ENCODE measurements around the gene COA1. TPM values are rescaled to one million over a fixed set of nuclear protein-coding genes. Genes with fewer than 3 reads are reported as not detected.
A peak's percentile ranks its signal among the peaks of the same experiment; 100 is the strongest.
"Not testable (repeated sequence)": the region's sequence is repeated elsewhere in the genome, so short reads cannot be mapped to it uniquely, and the experiment has no call there.

The COA1 gene
- total RNA-seq, 2 experiments from 2014 or later: 82.1 to 84.1 TPM

DNA sequence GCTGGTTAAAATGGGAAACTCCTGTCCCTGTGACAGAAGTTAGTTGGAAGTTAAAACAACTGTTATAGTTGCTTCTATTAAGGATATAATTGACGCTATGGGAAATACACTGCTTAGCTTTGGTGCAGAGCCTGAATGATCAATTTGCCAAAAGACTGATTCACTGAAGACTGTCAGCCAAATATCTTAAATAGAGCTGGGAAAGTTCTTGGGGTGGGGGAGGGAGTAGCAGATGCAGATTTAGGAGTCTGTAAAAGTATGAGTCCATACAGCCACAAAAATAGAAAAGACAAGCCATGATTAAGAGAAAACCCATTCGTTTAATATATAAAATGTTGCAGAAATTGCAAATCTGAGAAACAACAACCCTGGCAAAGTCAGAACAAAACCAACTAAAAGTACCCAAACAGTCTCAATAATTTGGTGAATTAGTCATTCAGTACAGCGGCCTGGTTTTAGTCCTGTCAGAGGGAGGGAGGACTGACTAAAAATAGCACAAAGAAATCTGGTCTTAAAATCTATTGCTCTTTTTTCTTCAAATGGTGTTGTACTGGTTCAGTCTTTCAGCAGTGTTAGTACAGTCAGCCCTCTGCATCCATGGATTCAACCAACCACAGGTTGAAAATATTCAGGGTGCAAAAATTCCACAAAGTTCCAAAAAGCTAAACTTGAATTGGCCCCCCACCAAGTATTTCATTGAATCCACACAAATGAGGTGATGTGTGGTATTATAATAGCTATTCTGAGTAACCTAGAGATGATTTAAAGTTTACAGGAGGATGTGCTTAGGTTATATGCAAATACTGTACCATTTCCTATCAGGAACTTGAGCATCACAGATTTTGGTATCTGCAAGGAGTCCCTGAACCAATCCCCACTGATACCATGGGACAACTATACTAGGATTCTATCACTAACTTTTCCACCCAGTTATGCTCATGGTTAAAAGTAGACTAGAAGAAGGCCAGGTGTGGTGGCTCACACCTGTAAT lies 116.4 kb downstream of the COA1 start:
- H3K27me3 Mint-ChIP-seq: no peaks in the 10 kb centered on the region
- H3K9me3 Mint-ChIP-seq: peaks cover 5% of the 10 kb centered on the region
- H3K4me3 Mint-ChIP-seq: peak overlapping the region; percentile 51
- H3K36me3 Mint-ChIP-seq: peaks cover 68% of the 10 kb centered on the region
- peak overlapping the region; percentile 92 for H3K27ac Mint-ChIP-seq
- peaks cover 67% of the 10 kb centered on the region for H3K4me1 Mint-ChIP-seq
- DNase-seq: no peak

DNA sequence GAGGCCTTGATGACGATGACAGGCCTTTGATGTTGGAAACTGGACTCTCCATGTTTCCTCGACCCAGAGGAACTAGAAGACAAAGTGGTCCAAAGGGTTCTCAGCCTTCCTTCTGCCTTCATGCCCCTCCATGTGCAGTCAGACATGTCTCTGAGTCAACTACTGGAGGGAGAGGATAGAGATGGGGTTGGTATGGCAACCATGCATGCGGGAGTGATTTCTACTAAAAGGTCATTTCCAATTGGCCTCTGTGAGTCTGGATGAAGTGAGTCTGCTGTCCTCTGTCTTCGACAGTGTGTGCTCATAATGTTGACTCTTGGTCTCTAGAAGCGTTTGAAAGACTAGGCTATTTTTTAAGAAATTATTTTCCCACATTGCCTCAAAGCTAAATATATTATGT lies 117.2 kb downstream of the COA1 start:
- Mint-ChIP-seq H3K36me3 (peaks cover 68% of the 10 kb centered on the region), H3K4me3 (peak overlapping the region; percentile 53), H3K4me1 (peaks cover 70% of the 10 kb centered on the region), H3K9me3 (peaks cover 5% of the 10 kb centered on the region), H3K27ac (peak overlapping the region; percentile 92), H3K27me3 (no peaks in the 10 kb centered on the region)
- no peak for DNase-seq

DNA sequence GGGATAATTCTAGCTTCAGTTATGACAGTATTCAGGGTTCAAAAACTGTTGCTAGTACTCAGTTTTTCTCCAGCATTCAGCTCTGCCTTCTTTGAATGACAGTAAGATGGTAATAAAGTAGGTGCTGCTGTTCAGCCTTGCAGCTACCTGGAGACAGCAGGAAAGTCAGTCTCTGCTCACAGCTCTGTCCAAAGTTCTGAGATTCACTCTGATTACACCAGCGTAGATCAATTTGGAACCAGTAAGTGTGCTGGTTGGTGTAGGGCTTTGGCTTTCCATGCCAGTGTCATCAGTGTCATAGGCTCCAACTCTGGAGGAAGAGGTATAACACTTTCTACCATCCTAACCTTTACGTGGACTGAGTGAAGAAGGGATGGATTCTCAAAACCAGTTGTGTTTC lies 120.2 kb downstream of the COA1 start:
- Mint-ChIP-seq H3K4me3 (no peak overlapping the region), H3K27me3 (no peaks in the 10 kb centered on the region), H3K27ac (peak overlapping the region; percentile 79), H3K9me3 (peaks cover 9% of the 10 kb centered on the region), H3K4me1 (peaks cover 77% of the 10 kb centered on the region), H3K36me3 (peaks cover 67% of the 10 kb centered on the region)
- DNase-seq: no peak

DNA sequence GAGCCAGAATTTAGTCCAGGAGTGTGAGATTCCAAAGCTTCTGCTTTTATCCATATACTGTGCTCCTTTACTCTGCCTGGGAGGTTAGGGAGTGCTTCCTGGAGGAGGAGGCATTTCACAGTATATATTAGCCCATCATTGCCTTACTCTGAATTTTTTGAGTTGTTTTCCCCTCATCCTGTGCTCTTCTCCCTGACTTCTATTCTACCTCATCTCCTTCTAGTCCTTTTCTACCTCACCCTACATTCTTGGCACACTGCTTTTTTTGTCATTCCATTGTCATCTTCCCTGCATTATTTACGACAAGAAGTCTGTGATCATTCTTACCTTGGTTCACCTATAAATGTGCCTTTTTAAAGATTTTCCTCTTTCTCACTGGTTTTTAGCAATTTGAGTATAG lies 125.1 kb downstream of the COA1 start:
- Mint-ChIP-seq H3K4me1 (peaks cover 49% of the 10 kb centered on the region), H3K27me3 (no peaks in the 10 kb centered on the region), H3K27ac (peak overlapping the region; percentile 30), H3K9me3 (peaks cover 9% of the 10 kb centered on the region), H3K4me3 (no peak overlapping the region), H3K36me3 (peaks cover 42% of the 10 kb centered on the region)
- no peak for DNase-seq

DNA sequence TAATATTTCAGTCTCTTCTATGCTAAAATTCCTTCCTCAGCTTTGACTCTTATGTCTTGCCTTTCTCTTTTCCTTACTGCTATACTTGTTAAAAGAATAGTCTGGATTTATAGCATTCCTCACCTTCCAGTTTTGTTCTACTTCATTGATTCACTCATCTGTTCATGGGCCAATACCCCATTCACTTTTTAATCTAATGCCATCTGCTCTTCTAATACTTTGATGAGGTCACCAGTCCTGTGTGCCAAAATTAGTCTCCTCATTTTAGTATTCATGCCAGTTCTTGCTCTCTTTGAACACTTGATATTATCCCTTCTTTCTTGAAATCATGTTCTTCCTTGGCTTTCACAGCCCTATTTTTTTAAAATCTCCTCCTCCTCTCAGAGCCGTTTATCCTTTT lies 127.1 kb downstream of the COA1 start:
- no peak overlapping the region for H3K27ac Mint-ChIP-seq
- H3K27me3 Mint-ChIP-seq: no peaks in the 10 kb centered on the region
- H3K9me3 Mint-ChIP-seq: peaks cover 9% of the 10 kb centered on the region
- peaks cover 45% of the 10 kb centered on the region for H3K4me1 Mint-ChIP-seq
- no peak for DNase-seq
- peaks cover 43% of the 10 kb centered on the region for H3K36me3 Mint-ChIP-seq
- H3K4me3 Mint-ChIP-seq: no peak overlapping the region

DNA sequence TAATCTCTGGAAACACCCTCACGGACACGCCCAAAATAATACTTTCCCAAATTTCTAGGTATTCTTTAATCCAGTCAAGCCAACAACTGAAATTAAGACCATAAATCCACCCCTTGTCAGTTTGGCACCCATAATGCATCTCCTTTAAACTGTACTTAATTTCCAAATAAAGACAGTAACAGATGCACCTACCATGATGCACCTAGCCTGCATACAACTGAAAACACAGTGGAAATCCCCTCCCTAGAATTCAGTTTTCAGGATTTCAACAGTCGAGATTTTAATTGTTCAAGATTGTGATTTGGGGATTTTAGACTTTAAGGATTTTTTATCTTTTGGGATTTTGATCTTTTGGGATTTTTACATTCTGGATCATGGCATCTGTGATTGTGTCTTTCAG lies 129.3 kb downstream of the COA1 start:
- H3K4me1 Mint-ChIP-seq: peaks cover 46% of the 10 kb centered on the region
- no peaks in the 10 kb centered on the region for H3K27me3 Mint-ChIP-seq
- H3K36me3 Mint-ChIP-seq: peaks cover 36% of the 10 kb centered on the region
- H3K27ac Mint-ChIP-seq: peak overlapping the region; percentile 34
- no peak for DNase-seq
- no peak overlapping the region for H3K4me3 Mint-ChIP-seq
- peaks cover 9% of the 10 kb centered on the region for H3K9me3 Mint-ChIP-seq

DNA sequence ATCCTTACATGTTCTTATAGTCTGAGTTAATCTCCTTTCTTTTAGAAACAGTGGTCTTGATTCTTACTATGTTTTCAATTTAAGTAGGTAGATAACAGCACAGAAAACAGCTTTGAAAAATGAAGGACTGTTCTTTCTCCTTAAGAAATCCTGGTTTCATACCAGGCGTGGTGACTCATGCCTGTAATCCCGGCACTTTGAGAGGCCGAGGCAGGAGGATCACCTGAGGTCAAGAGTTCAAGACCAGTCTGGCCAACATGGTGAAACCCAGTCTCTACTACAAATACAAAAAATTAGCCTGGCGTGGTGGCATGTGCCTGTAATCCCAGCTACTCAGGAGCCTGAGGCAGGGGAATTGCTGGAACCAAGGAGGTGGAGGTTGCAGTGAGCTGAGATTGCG lies 132.9 kb downstream of the COA1 start:
- H3K27ac Mint-ChIP-seq: peak overlapping the region; percentile 48
- not testable (repeated sequence) for H3K4me3 Mint-ChIP-seq, DNase-seq, H3K9me3 Mint-ChIP-seq, H3K27me3 Mint-ChIP-seq
- H3K36me3 Mint-ChIP-seq: peaks cover 38% of the 10 kb centered on the region
- peaks cover 69% of the 10 kb centered on the region for H3K4me1 Mint-ChIP-seq

DNA sequence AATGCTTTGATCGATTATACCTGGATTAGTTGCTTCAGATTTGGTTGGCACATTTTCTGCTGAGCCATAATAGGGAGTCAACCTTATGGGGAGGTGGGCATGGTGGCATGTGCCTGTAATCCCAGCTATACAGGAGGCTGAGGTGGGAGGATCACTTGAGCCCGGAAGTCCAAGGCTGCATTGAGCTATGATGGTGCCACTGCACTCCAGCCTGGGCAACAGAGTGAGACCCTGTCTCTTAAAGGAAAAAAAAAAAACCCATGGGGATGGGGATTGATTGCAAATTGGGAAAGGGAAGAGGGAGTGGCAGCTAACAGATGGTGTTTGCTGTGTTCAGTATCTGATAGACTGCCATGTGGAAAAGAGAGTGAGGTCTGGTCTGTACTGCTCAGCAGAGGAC lies 135.3 kb downstream of the COA1 start:
- Mint-ChIP-seq H3K4me3 (peak overlapping the region; percentile 38), H3K27me3 (no peaks in the 10 kb centered on the region), H3K36me3 (peaks cover 33% of the 10 kb centered on the region), H3K4me1 (peaks cover 75% of the 10 kb centered on the region), H3K9me3 (no peaks in the 10 kb centered on the region), H3K27ac (peak overlapping the region; percentile 83)
- DNase-seq: no peak

DNA sequence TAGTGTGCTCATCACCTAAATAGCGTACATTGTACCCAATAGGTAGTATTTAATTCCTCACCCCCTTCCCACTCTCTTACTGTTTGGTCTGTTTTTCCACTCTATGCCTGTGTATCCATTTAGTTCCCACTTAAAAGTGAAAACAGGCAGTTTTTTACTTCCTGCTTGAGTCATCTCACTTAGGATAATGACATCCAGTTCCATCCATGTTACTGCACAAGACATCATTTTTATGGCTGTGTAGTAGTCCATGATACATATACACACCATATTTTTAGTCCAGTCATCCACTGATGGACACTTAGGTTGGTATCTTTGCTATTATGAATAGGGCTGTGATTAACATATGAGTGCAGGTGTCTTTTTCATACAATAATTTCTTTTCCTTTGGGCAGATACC lies 136.3 kb downstream of the COA1 start:
- Mint-ChIP-seq H3K36me3 (peaks cover 27% of the 10 kb centered on the region), H3K27ac (peak overlapping the region; percentile 83)

DNA sequence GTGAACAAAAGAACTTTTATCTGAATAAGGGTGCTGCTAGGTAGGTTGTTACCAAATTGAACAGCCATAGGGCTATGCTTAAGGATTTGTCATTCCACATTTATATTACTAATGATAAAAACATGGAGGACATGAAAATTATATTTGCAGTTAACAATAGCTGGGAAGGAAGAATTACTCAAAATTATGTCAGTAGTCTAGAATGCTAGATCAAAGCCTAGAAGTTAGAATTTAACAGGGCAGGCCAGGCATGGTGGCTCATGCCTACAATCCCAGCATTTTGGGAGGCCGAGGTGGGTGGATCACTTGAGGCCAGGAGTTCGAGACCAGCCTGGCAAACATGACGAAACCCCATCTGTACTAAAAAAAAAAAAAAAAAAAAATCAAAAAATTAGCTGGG lies 137.0 kb downstream of the COA1 start:
- Mint-ChIP-seq H3K4me1 (peaks cover 76% of the 10 kb centered on the region), H3K27ac (peak overlapping the region; percentile 86)

More for the DNA sequence above, 136.3 kb downstream of the COA1 start:
- H3K4me3 Mint-ChIP-seq: peak overlapping the region; percentile 36
- H3K4me1 Mint-ChIP-seq: peaks cover 75% of the 10 kb centered on the region
- H3K27me3 Mint-ChIP-seq: no peaks in the 10 kb centered on the region
- DNase-seq: no peak
- no peaks in the 10 kb centered on the region for H3K9me3 Mint-ChIP-seq

DNA sequence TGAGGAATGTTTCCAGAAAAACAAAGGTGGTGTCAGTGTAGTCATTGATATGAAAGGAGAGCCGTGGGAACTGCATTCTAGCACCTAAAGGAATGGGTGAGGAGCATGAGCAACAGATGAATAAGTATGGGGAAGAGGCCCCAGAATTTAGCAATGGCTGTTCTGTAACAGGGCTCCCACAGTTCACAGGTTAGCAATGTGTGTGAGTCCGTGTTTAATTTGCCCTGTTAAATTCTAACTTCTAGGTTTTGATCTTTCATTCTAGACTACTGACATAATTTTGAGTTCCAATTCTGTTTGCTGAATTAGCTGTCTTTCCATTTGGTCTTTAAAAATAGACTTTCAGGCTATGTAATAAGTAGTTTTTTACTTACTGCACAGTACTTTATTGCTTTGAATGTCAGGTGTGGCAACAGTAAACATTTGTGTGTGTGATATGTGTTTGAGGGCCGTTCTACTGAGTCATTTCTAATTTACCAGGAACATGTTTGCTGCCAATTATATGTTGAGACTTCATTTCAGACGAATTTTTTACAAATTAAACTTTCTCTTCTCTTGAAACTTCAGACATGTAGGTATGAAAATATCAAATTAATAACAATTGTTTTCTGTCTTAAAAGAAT lies 137.7 kb downstream of the COA1 start:
- H3K9me3 Mint-ChIP-seq: no peaks in the 10 kb centered on the region
- H3K4me3 Mint-ChIP-seq: peak overlapping the region; percentile 58
- no peak for DNase-seq
- peak overlapping the region; percentile 86 for H3K27ac Mint-ChIP-seq
- peaks cover 24% of the 10 kb centered on the region for H3K36me3 Mint-ChIP-seq
- H3K27me3 Mint-ChIP-seq: no peaks in the 10 kb centered on the region
- H3K4me1 Mint-ChIP-seq: peaks cover 77% of the 10 kb centered on the region

More for the DNA sequence above, 137.0 kb downstream of the COA1 start:
- no peak for DNase-seq
- Mint-ChIP-seq H3K36me3 (peaks cover 26% of the 10 kb centered on the region), H3K4me3 (peak overlapping the region; percentile 56), H3K9me3 (no peaks in the 10 kb centered on the region), H3K27me3 (no peaks in the 10 kb centered on the region)

DNA sequence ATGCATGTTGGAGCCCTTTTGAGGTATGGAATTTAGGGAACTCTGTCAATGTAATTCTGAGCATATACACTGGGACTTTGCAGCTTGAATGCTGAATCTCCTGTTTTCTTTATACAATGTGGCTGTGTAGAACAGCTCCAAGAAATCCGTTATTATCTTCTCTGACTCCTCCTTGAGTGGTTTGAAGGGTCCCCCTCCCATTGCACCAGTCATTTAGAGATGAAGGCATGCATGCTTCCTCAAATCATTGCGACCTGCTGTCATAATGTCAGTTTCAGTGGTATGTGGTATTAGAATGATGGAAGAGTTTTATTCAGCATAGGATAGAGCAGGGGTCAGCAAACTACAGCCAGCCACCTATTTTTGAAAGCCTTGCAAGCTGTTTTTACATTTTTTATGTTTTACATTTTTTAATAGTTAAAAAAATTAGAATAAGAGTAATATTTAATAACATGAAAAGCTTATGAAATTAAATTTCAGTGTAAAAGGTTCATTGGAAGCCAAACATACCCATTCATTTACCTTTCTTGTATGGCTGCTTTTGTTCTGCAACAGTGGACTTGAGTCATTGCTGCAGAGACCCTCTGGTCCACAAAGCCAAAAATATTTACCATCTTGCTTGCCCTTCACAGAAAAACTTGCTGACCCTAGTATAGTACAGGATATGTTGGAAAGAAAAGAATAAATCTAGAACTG lies 138.3 kb downstream of the COA1 start:
- peak overlapping the region; percentile 59 for H3K4me3 Mint-ChIP-seq
- peaks cover 76% of the 10 kb centered on the region for H3K4me1 Mint-ChIP-seq
- H3K9me3 Mint-ChIP-seq: no peaks in the 10 kb centered on the region
- H3K27me3 Mint-ChIP-seq: no peaks in the 10 kb centered on the region
- peak; percentile 59 for DNase-seq
- H3K36me3 Mint-ChIP-seq: peaks cover 26% of the 10 kb centered on the region
- peak overlapping the region; percentile 86 for H3K27ac Mint-ChIP-seq

DNA sequence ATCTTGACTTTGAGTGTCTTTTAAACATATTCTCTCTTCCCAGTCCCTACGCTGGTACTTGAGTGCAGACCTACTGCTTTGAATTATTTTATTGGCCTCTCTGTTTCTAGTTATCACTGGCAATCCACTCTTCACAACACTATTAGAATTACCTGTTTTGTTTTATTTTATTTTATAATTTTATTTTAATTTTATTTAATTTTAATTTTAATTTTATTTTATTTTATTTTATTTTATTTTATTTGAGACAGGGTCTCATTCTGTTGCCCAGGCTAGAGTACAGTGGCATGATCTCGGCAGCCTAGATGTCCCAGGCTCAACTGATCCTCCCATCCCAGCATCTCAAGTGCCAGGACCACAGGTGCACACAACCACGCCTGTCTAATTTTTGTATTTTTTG lies 139.6 kb downstream of the COA1 start:
- Mint-ChIP-seq H3K4me1 (peaks cover 74% of the 10 kb centered on the region), H3K4me3 (peak overlapping the region; percentile 59), H3K36me3 (peaks cover 32% of the 10 kb centered on the region), H3K27ac (peak overlapping the region; percentile 82), H3K9me3 (no peaks in the 10 kb centered on the region), H3K27me3 (no peaks in the 10 kb centered on the region)
- DNase-seq: no peak
